Tibial nerve (tissue), 4 donors: ENCODE results near the gene CTNND2. TPM values are rescaled to one million over a fixed set of nuclear protein-coding genes. Genes with fewer than 3 reads are reported as not detected.

Experiments
- DNase-seq, 2 donors: peaks; one replicate each; pipeline ENCODE4 v3.0.0-alpha.2; 2019; ENCODE audit warnings: low spot score in 2 of 2
- H3K27ac ChIP-seq, 4 donors: fragments of 200-600 bp; sonication (generic) in 3 of 4; one replicate each; pipeline ENCODE4 v1.5.1; 2017 to 2019; ENCODE audit warnings: mild to moderate bottlenecking in 1 of 4
- H3K27me3 ChIP-seq, 2 donors: fragments of 200-600 bp; sonication (generic) in 1 of 2; one replicate each; pipeline versions ENCODE4 v1.5.1 to v1.6.0; 2017 to 2019
- H3K36me3 ChIP-seq, 3 donors: fragments of 200-600 bp; sonication (generic); one replicate each; pipeline ENCODE4 v1.5.1; 2018 to 2019
- H3K4me1 ChIP-seq, 4 donors: fragments of 200-600 bp; sonication (generic) in 3 of 4; one replicate each; pipeline ENCODE4 v1.5.1; 2017 to 2019
- H3K4me3 ChIP-seq, 4 donors: fragments of 200-600 bp; sonication (generic) in 3 of 4; one replicate each; pipeline ENCODE4 v1.5.1; 2017 to 2019; ENCODE audit warnings: mild to moderate bottlenecking in 1 of 4, moderate library complexity in 1 of 4
- H3K9me3 ChIP-seq, 4 donors: fragments of 200-600 bp; sonication (generic) in 3 of 4; one replicate each; pipeline ENCODE4 v1.5.1; 2017 to 2019
- EP300 ChIP-seq, 2 donors: sonication (generic); formaldehyde crosslinking; IDR thresholded peaks; one replicate each; pipeline ENCODE4 v1.6.1; 2017; ENCODE audit warnings: antibody characterized with exemption in 2 of 2, mild to moderate bottlenecking in 1 of 2
- POLR2A ChIP-seq, 2 donors: fragments of 450-650 bp; IDR thresholded peaks; one replicate each; pipeline ENCODE4 v1.6.1; 2017; ENCODE audit warnings: antibody characterized with exemption in 2 of 2, mild to moderate bottlenecking in 2 of 2, moderate library complexity in 2 of 2
- WGBS, 2 donors: methylation state at CpG; one replicate each; pipeline ENCODE4 v1.1.5; 2018; 5-methylcytosine and 5-hydroxymethylcytosine counted together
- total RNA-seq, 4 donors: library from RNA; depleted of rRNA; stranded (reverse); fragments of >200 nt; gene quantifications; one replicate each; pipeline ENCODE4 v1.1.0, GENCODE V29; 2016
- TF ChIP-seq, protein P1 (sequence below), 5 experiments: fragments of 200-600 bp in 3 of 5; fragments of 450-650 bp in 2 of 5; sonication (generic) in 3 of 5; IDR thresholded peaks; one replicate each; pipeline ENCODE4 v1.5.1; 2016 to 2019; ENCODE audit warnings: antibody characterized with exemption in 5 of 5, mild to moderate bottlenecking in 3 of 5, moderate library complexity in 2 of 5

CTNND2 gene
- total RNA-seq, 4 donors from 2014 or later = 1.5 to 5.7 (median 2.5) TPM; not detected in 1

DNA sequence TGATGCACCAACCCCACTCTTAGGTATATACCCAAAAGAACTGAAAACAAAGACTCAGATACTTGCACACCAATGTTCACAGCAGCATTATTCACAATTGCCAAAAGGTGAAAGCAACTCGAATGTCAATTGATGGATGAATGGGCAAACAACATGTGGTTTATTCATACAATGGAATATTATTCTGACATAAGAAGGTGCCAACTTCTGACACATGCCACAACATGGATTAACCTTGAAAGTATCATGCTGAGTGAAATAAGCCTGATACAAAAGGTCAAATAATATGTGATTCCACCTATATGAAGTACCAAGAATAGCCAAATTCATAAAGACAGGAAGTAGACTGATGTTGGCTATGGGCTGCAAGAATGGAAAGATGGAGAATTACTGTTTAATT lies 35.0 kb downstream of the CTNND2 start:
- no peak for DNase-seq
- Histone ChIP-seq H3K4me3 (no peak overlapping the region), H3K9me3 (no peaks in the 10 kb centered on the region), H3K27me3 (no peaks in the 10 kb centered on the region), H3K36me3 (no peaks in the 10 kb centered on the region), H3K27ac (no peak overlapping the region), H3K4me1 (no peaks in the 10 kb centered on the region)
- WGBS, 2 donors = 77 to 84% methylated on average over 1 of the region's 1 CpG
- no peak for TF ChIP-seq POLR2A (IDR thresholded peaks at IDR 0.05)
- TF ChIP-seq EP300 (IDR thresholded peaks at IDR 0.05) = no peak
- TF ChIP-seq, protein P1, sequence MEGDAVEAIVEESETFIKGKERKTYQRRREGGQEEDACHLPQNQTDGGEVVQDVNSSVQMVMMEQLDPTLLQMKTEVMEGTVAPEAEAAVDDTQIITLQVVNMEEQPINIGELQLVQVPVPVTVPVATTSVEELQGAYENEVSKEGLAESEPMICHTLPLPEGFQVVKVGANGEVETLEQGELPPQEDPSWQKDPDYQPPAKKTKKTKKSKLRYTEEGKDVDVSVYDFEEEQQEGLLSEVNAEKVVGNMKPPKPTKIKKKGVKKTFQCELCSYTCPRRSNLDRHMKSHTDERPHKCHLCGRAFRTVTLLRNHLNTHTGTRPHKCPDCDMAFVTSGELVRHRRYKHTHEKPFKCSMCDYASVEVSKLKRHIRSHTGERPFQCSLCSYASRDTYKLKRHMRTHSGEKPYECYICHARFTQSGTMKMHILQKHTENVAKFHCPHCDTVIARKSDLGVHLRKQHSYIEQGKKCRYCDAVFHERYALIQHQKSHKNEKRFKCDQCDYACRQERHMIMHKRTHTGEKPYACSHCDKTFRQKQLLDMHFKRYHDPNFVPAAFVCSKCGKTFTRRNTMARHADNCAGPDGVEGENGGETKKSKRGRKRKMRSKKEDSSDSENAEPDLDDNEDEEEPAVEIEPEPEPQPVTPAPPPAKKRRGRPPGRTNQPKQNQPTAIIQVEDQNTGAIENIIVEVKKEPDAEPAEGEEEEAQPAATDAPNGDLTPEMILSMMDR (IDR thresholded peaks at IDR 0.05) = no peak

DNA sequence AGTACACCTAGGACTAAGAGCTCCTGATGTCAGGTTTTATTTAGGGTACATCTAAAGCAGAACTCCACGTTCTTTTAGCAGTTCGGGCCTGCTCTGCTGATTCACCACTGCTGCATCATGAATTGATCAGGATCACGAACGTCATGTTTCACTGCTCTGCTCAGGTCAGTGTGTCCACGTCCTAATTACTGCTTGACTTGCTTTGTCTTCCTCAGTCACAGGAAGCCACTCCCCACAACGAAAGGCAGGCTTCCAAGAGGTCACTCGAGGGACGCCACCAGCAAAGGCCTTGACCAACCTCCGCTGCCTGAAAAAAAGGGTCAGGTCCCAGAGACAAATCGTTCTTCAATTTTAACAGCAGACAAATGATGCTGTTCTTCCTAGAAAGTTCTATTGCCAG lies 40.3 kb downstream of the CTNND2 start:
- 52 to 55% methylated on average over 10 of the region's 10 CpGs for WGBS, 2 donors
- H3K27me3 ChIP-seq = no peaks in the 10 kb centered on the region
- no peak overlapping the region for H3K4me3 ChIP-seq
- H3K27ac ChIP-seq = no peak overlapping the region
- H3K36me3 ChIP-seq = no peaks in the 10 kb centered on the region
- DNase-seq = no peak
- H3K4me1 ChIP-seq = no peaks in the 10 kb centered on the region
- TF ChIP-seq, protein P1 (IDR thresholded peaks at IDR 0.05) = no peak
- TF ChIP-seq EP300 (IDR thresholded peaks at IDR 0.05) (no peak), POLR2A (IDR thresholded peaks at IDR 0.05) (no peak)
- no peaks in the 10 kb centered on the region for H3K9me3 ChIP-seq

GRCh38 chr5:11857391-11857790 lies 46.9 kb downstream of the CTNND2 start:
- 76 to 83% methylated on average over 7 of the region's 7 CpGs for WGBS, 2 donors
- TF ChIP-seq POLR2A (IDR thresholded peaks at IDR 0.05) = no peak
- TF ChIP-seq, protein P1 (IDR thresholded peaks at IDR 0.05) = no peak
- no peak for TF ChIP-seq EP300 (IDR thresholded peaks at IDR 0.05)
- no peaks in the 10 kb centered on the region for H3K4me1 ChIP-seq
- no peak for DNase-seq
- no peak overlapping the region for H3K4me3 ChIP-seq
- H3K36me3 ChIP-seq = no peaks in the 10 kb centered on the region
- no peaks in the 10 kb centered on the region for H3K27me3 ChIP-seq
- H3K27ac ChIP-seq = no peak overlapping the region
- H3K9me3 ChIP-seq = no peaks in the 10 kb centered on the region

DNA sequence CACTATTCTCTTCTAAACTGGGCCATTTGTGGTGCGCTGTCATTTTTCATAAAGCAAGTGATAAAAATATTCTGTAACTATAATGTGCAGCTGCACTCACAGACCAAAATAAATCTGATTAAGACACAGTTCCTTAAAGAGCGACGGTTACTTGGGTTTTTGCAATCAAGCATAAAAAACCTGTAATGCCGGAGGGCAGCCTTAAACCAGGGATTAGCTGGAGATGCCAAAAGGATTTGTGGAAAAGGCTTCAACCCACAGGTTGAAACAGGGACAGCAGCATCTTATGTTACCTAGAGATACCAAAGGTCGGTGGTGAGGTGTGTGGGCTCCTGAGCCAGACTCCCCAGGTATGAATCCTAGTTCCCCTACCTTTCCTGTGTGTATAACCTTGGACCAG lies 49.3 kb downstream of the CTNND2 start:
- H3K4me3 ChIP-seq = no peak overlapping the region
- TF ChIP-seq, protein P1 (IDR thresholded peaks at IDR 0.05) = no peak
- TF ChIP-seq EP300 (IDR thresholded peaks at IDR 0.05) = no peak
- no peak for TF ChIP-seq POLR2A (IDR thresholded peaks at IDR 0.05)
- no peaks in the 10 kb centered on the region for H3K27me3 ChIP-seq
- DNase-seq = no peak
- H3K4me1 ChIP-seq = no peaks in the 10 kb centered on the region
- no peaks in the 10 kb centered on the region for H3K9me3 ChIP-seq
- WGBS, 2 donors = 84 to 85% methylated on average over 5 of the region's 5 CpGs
- no peaks in the 10 kb centered on the region for H3K36me3 ChIP-seq
- H3K27ac ChIP-seq = no peak overlapping the region

GRCh38 chr5:11853796-11854195 lies 50.5 kb downstream of the CTNND2 start:
- no peak overlapping the region for H3K27ac ChIP-seq
- H3K9me3 ChIP-seq = no peaks in the 10 kb centered on the region
- no peak for DNase-seq
- H3K27me3 ChIP-seq = no peaks in the 10 kb centered on the region
- H3K36me3 ChIP-seq = no peaks in the 10 kb centered on the region
- H3K4me1 ChIP-seq = no peaks in the 10 kb centered on the region
- H3K4me3 ChIP-seq = no peak overlapping the region
- TF ChIP-seq EP300 (IDR thresholded peaks at IDR 0.05) = no peak
- 75 to 77% methylated on average over 10 of the region's 10 CpGs for whole genome bisulfite sequencing, 2 donors

DNA sequence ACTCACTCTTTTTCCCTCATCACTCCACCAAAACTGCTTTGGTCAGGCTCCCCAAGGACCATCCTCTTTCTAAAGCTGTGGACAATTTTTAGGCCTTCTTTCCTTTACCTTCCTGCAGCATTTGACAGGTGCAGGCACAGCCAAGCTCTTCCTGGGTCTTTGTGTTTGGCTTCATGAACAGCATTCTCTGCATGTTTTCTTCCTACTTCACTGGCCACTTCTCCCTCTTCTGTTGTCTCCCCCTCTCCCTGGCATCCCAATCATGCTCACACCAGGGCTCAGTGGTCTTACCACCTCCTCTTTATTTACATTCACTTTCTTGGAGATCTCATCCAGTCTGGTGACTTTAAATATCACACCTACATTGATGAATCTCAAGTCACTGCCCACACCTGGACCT lies 51.1 kb downstream of the CTNND2 start:
- H3K36me3 ChIP-seq = no peaks in the 10 kb centered on the region
- no peaks in the 10 kb centered on the region for H3K9me3 ChIP-seq
- no peaks in the 10 kb centered on the region for H3K4me1 ChIP-seq
- no peak for TF ChIP-seq POLR2A (IDR thresholded peaks at IDR 0.05)
- TF ChIP-seq EP300 (IDR thresholded peaks at IDR 0.05) = no peak
- TF ChIP-seq, protein P1 (IDR thresholded peaks at IDR 0.05) = no peak
- no peak for DNase-seq
- no peak overlapping the region for H3K27ac ChIP-seq
- H3K27me3 ChIP-seq = no peaks in the 10 kb centered on the region
- H3K4me3 ChIP-seq = no peak overlapping the region
